Measurements from ENCODE around the gene NPC1.

Gene NPC1

GRCh38 chr18:23503038-23503962 is 83.0 kb downstream of the NPC1 start, which contains the start of gene RMC1:
RMC1 (plus strand) TSS chr18:23503511; CDS start chr18:23503619, 108 bp downstream.
- no peaks in the 10 kb centered on the region for H3K9me3 ChIP-seq (replicated peaks in 1 of 2; ENCODE audit: control insufficient read depth in 2 of 2, insufficient read depth in 1 of 2, low read depth in 1 of 2, low read length in 2 of 2)
- H3K79me1 ChIP-seq (ENCODE audit: low read depth, low read length): no peaks in the 10 kb centered on the region
- peak within 1 kb of the TSS; percentile 92 for H3K9ac ChIP-seq (ENCODE audit: low read depth, low read length, poor library complexity)
- H2AK5ac ChIP-seq (ENCODE audit: low read depth, low read length): no peak within 1 kb of the TSS
- peaks cover 5 to 23% of the 10 kb centered on the region in 2 donors for H3K36me3 ChIP-seq (replicated peaks in 1 of 2; ENCODE audit: control insufficient read depth in 2 of 2, insufficient read depth in 2 of 2, low read length in 2 of 2)
- H3K27ac ChIP-seq (replicated peaks; ENCODE audit: low read length): peak within 1 kb of the TSS; percentile 88
- H3K18ac ChIP-seq (ENCODE audit: low read length): peak within 1 kb of the TSS; percentile 99
- peak within 1 kb of the TSS; percentile 68 for H3K23ac ChIP-seq (ENCODE audit: low read depth, low read length, poor library complexity)
- peak; percentile 93 for DNase-seq (ENCODE audit: low spot score)
- no CpG with 5 or more reads among the region's 110 CpGs for WGBS, 2 donors (ENCODE audit: extremely low coverage in 2 of 2, insufficient read length in 2 of 2, insufficient replicate concordance in 1 of 2)
- H3K4me1 ChIP-seq (ENCODE audit: control insufficient read depth in 2 of 2, insufficient read depth in 1 of 2, low read depth in 1 of 2, low read length in 2 of 2): peaks cover 6 to 10% of the 10 kb centered on the region in 2 donors
- no peak within 1 kb of the TSS for H2BK15ac ChIP-seq (ENCODE audit: low read length)
- H4K8ac ChIP-seq (ENCODE audit: low read depth, low read length): peak within 1 kb of the TSS; percentile 93
- no peak within 1 kb of the TSS for H4K91ac ChIP-seq (ENCODE audit: low read depth, low read length, poor library complexity)
- H3K27me3 ChIP-seq (ENCODE audit: control insufficient read depth in 3 of 3, insufficient read depth in 3 of 3, low read depth in 1 of 3, low read length in 3 of 3): no peaks in the 10 kb centered on the region
- no peak within 1 kb of the TSS for H2BK12ac ChIP-seq (ENCODE audit: low read length)
- no peak within 1 kb of the TSS for H3K4ac ChIP-seq (ENCODE audit: low read length)
- peak within 1 kb of the TSS; percentile 99 for H2AFZ ChIP-seq (ENCODE audit: low read length)
- H2BK120ac ChIP-seq (ENCODE audit: low read depth, low read length): peak within 1 kb of the TSS; percentile 93
- no peak within 1 kb of the TSS for H2BK5ac ChIP-seq (ENCODE audit: low read length)
- peak within 1 kb of the TSS; percentile 62 to 99 for H3K4me3 ChIP-seq (ENCODE audit: low read length in 2 of 2)
- peak within 1 kb of the TSS; percentile 97 for H3K4me2 ChIP-seq (ENCODE audit: insufficient read depth, low read length, poor library complexity, severe bottlenecking)
- H3K14ac ChIP-seq (ENCODE audit: low read length): no peak within 1 kb of the TSS

GRCh38 chr18:23502516-23503037 is 83.7 kb downstream of the NPC1 start:
- Histone ChIP-seq H3K27ac (replicated peaks; ENCODE audit: low read length) (peak overlapping the region; percentile 88), H4K8ac (ENCODE audit: low read depth, low read length) (no peak overlapping the region), H3K23ac (ENCODE audit: low read depth, low read length, poor library complexity) (no peak overlapping the region)

GRCh38 chr18:23501626-23502025 is 84.7 kb downstream of the NPC1 start:
- no peak overlapping the region for H2BK5ac ChIP-seq (ENCODE audit: low read length)
- H3K4me3 ChIP-seq (ENCODE audit: low read length in 2 of 2): no peak overlapping the region
- no peak overlapping the region for H3K4me2 ChIP-seq (ENCODE audit: insufficient read depth, low read length, poor library complexity, severe bottlenecking)
- peaks cover 6 to 10% of the 10 kb centered on the region in 2 donors for H3K4me1 ChIP-seq (ENCODE audit: control insufficient read depth in 2 of 2, insufficient read depth in 1 of 2, low read depth in 1 of 2, low read length in 2 of 2)
- no peak overlapping the region for H2AFZ ChIP-seq (ENCODE audit: low read length)
- H3K23ac ChIP-seq (ENCODE audit: low read depth, low read length, poor library complexity): no peak overlapping the region
- H4K8ac ChIP-seq (ENCODE audit: low read depth, low read length): no peak overlapping the region
- no peak overlapping the region for H3K9ac ChIP-seq (ENCODE audit: low read depth, low read length, poor library complexity)
- no peak overlapping the region for H3K4ac ChIP-seq (ENCODE audit: low read length)
- H2AK5ac ChIP-seq (ENCODE audit: low read depth, low read length): no peak overlapping the region
- H2BK15ac ChIP-seq (ENCODE audit: low read length): no peak overlapping the region
- H2BK12ac ChIP-seq (ENCODE audit: low read length): no peak overlapping the region
- H3K79me1 ChIP-seq (ENCODE audit: low read depth, low read length): no peaks in the 10 kb centered on the region
- H2BK120ac ChIP-seq (ENCODE audit: low read depth, low read length): no peak overlapping the region
- no peak overlapping the region for H3K27ac ChIP-seq (replicated peaks; ENCODE audit: low read length)
- H4K91ac ChIP-seq (ENCODE audit: low read depth, low read length, poor library complexity): no peak overlapping the region
- peaks cover 1 to 6% of the 10 kb centered on the region in 2 donors for H3K36me3 ChIP-seq (replicated peaks in 1 of 2; ENCODE audit: control insufficient read depth in 2 of 2, insufficient read depth in 2 of 2, low read length in 2 of 2)
- DNase-seq (ENCODE audit: low spot score): no peak
- no CpG with 5 or more reads among the region's 6 CpGs for WGBS, 2 donors (ENCODE audit: extremely low coverage in 2 of 2, insufficient read length in 2 of 2, insufficient replicate concordance in 1 of 2)
- no peaks in the 10 kb centered on the region for H3K9me3 ChIP-seq (replicated peaks in 1 of 2; ENCODE audit: control insufficient read depth in 2 of 2, insufficient read depth in 1 of 2, low read depth in 1 of 2, low read length in 2 of 2)
- H3K18ac ChIP-seq (ENCODE audit: low read length): no peak overlapping the region
- no peaks in the 10 kb centered on the region for H3K27me3 ChIP-seq (ENCODE audit: control insufficient read depth in 3 of 3, insufficient read depth in 3 of 3, low read depth in 1 of 3, low read length in 3 of 3)
- H3K14ac ChIP-seq (ENCODE audit: low read length): no peak overlapping the region

More at GRCh38 chr18:23502516-23503037, 83.7 kb downstream of the NPC1 start:
- no peak overlapping the region for H2BK5ac ChIP-seq (ENCODE audit: low read length)
- no peaks in the 10 kb centered on the region for H3K79me1 ChIP-seq (ENCODE audit: low read depth, low read length)
- no peak for DNase-seq (ENCODE audit: low spot score)
- H2BK15ac ChIP-seq (ENCODE audit: low read length): no peak overlapping the region
- no peak overlapping the region for H2BK120ac ChIP-seq (ENCODE audit: low read depth, low read length)
- H3K4me2 ChIP-seq (ENCODE audit: insufficient read depth, low read length, poor library complexity, severe bottlenecking): peak overlapping the region; percentile 55
- H3K4me1 ChIP-seq (ENCODE audit: control insufficient read depth in 2 of 2, insufficient read depth in 1 of 2, low read depth in 1 of 2, low read length in 2 of 2): peaks cover 6 to 10% of the 10 kb centered on the region in 2 donors
- no peak overlapping the region for H2BK12ac ChIP-seq (ENCODE audit: low read length)
- peak overlapping the region; percentile 83 for H3K9ac ChIP-seq (ENCODE audit: low read depth, low read length, poor library complexity)
- H3K18ac ChIP-seq (ENCODE audit: low read length): no peak overlapping the region
- no peak overlapping the region for H4K91ac ChIP-seq (ENCODE audit: low read depth, low read length, poor library complexity)
- H3K4me3 ChIP-seq (ENCODE audit: low read length in 2 of 2): peak overlapping the region; percentile 62 to 84
- WGBS, 2 donors (ENCODE audit: extremely low coverage in 2 of 2, insufficient read length in 2 of 2, insufficient replicate concordance in 1 of 2): no CpG with 5 or more reads among the region's 6 CpGs
- no peaks in the 10 kb centered on the region for H3K27me3 ChIP-seq (ENCODE audit: control insufficient read depth in 3 of 3, insufficient read depth in 3 of 3, low read depth in 1 of 3, low read length in 3 of 3)
- H3K4ac ChIP-seq (ENCODE audit: low read length): no peak overlapping the region
- no peak overlapping the region for H2AK5ac ChIP-seq (ENCODE audit: low read depth, low read length)
- no peak overlapping the region for H3K14ac ChIP-seq (ENCODE audit: low read length)
- H2AFZ ChIP-seq (ENCODE audit: low read length): peak overlapping the region; percentile 99
- H3K36me3 ChIP-seq (replicated peaks in 1 of 2; ENCODE audit: control insufficient read depth in 2 of 2, insufficient read depth in 2 of 2, low read length in 2 of 2): peaks cover 1 to 16% of the 10 kb centered on the region in 2 donors
- H3K9me3 ChIP-seq (replicated peaks in 1 of 2; ENCODE audit: control insufficient read depth in 2 of 2, insufficient read depth in 1 of 2, low read depth in 1 of 2, low read length in 2 of 2): no peaks in the 10 kb centered on the region

- H3K23ac ChIP-seq (ENCODE audit: low read depth, low read length, poor library complexity): no peak overlapping the region
- DNase-seq (ENCODE audit: low spot score): no peak
- H3K4me2 ChIP-seq (ENCODE audit: insufficient read depth, low read length, poor library complexity, severe bottlenecking): no peak overlapping the region
- H2BK15ac ChIP-seq (ENCODE audit: low read length): no peak overlapping the region
- no CpG with 5 or more reads among the region's 11 CpGs for WGBS, 2 donors (ENCODE audit: extremely low coverage in 2 of 2, insufficient read length in 2 of 2, insufficient replicate concordance in 1 of 2)
- no peak overlapping the region for H2BK120ac ChIP-seq (ENCODE audit: low read depth, low read length)
- no peak overlapping the region for H3K9ac ChIP-seq (ENCODE audit: low read depth, low read length, poor library complexity)
- no peak overlapping the region for H3K14ac ChIP-seq (ENCODE audit: low read length)
- peak overlapping the region; percentile 60 for H2AFZ ChIP-seq (ENCODE audit: low read length)
- H4K8ac ChIP-seq (ENCODE audit: low read depth, low read length): no peak overlapping the region
- H3K27ac ChIP-seq (replicated peaks; ENCODE audit: low read length): no peak overlapping the region
- H3K27me3 ChIP-seq (ENCODE audit: control insufficient read depth in 3 of 3, insufficient read depth in 3 of 3, low read depth in 1 of 3, low read length in 3 of 3): no peaks in the 10 kb centered on the region
- H3K4me3 ChIP-seq (ENCODE audit: low read length in 2 of 2): no peak overlapping the region
- H3K79me1 ChIP-seq (ENCODE audit: low read depth, low read length): no peaks in the 10 kb centered on the region
- H2BK12ac ChIP-seq (ENCODE audit: low read length): no peak overlapping the region
- H3K4me1 ChIP-seq (ENCODE audit: control insufficient read depth in 2 of 2, insufficient read depth in 1 of 2, low read depth in 1 of 2, low read length in 2 of 2): peaks cover 10 to 12% of the 10 kb centered on the region in 2 donors
- H3K4ac ChIP-seq (ENCODE audit: low read length): no peak overlapping the region
- no peaks in the 10 kb centered on the region for H3K36me3 ChIP-seq (replicated peaks in 1 of 2; ENCODE audit: control insufficient read depth in 2 of 2, insufficient read depth in 2 of 2, low read length in 2 of 2)
- H3K9me3 ChIP-seq (replicated peaks in 1 of 2; ENCODE audit: control insufficient read depth in 2 of 2, insufficient read depth in 1 of 2, low read depth in 1 of 2, low read length in 2 of 2): no peaks in the 10 kb centered on the region
- H3K18ac ChIP-seq (ENCODE audit: low read length): no peak overlapping the region
- H4K91ac ChIP-seq (ENCODE audit: low read depth, low read length, poor library complexity): no peak overlapping the region
- no peak overlapping the region for H2BK5ac ChIP-seq (ENCODE audit: low read length)
- no peak overlapping the region for H2AK5ac ChIP-seq (ENCODE audit: low read depth, low read length)
Measured at GRCh38 chr18:23499291-23499781, 87.0 kb downstream of the NPC1 start.

All from neuronal stem cell (in vitro differentiated cells).